Measurements from ENCODE around the gene GNL1.

- no peak for TF ChIP-seq CEBPZ (IDR thresholded peaks at IDR 0.05; ENCODE audit: low read depth, low read length)
- TF ChIP-seq CTCF (IDR thresholded peaks at IDR 0.05 in 2 of 3, conservative IDR thresholded peaks at IDR 0.05 in 1 of 3; ENCODE audit: control insufficient read depth in 2 of 3, extremely low read depth in 1 of 3, insufficient read depth in 1 of 3, low read depth in 3 of 3, low read length in 3 of 3), result no peak
- no peak for TF ChIP-seq MTA3 (IDR thresholded peaks at IDR 0.05; ENCODE audit: borderline replicate concordance, low read length)
- no peak for TF ChIP-seq NFIC (IDR thresholded peaks at IDR 0.05; ENCODE audit: low read depth, low read length)
- no peak for TF ChIP-seq HDGF (IDR thresholded peaks at IDR 0.05)
- no peak for TF ChIP-seq CHD1 (IDR thresholded peaks at IDR 0.05; ENCODE audit: low read depth, low read length)
- no peak for TF ChIP-seq PAX5 (IDR thresholded peaks at IDR 0.05; ENCODE audit: borderline replicate concordance, low read depth, low read length)
- TF ChIP-seq POLR2A (IDR thresholded peaks at IDR 0.05; ENCODE audit: low read depth, low read length), result no peak
- TF ChIP-seq CREB1 (IDR thresholded peaks at IDR 0.05; ENCODE audit: low read depth), result no peak
- TF ChIP-seq REST (IDR thresholded peaks at IDR 0.05; ENCODE audit: low read depth, low read length), result no peak
Measured at GRCh38 chr6:30547454-30547853, 8.8 kb downstream of the GNL1 start.

Measured in GM12878 (cell line).